Measurements from ENCODE around the gene SYT17.

Gene SYT17

GRCh38 chr16:19167710-19168370 is at the start of gene SYT17:
Gene SYT17 (plus strand): TSS chr16:19168240. CDS start chr16:19168647, 407 bp downstream.
- DNase-seq: peak; percentile 42

- DNase-seq: no peak
Observed at GRCh38 chr16:19118938-19119431, 49.1 kb upstream of the SYT17 start.

GRCh38 chr16:19119564-19119963 is 48.5 kb upstream of the SYT17 start:
- DNase-seq: no peak

- DNase-seq: no peak
Observed at GRCh38 chr16:19123535-19124178, 44.4 kb upstream of the SYT17 start.

- DNase-seq: no peak
Observed at GRCh38 chr16:19126300-19126699, 41.7 kb upstream of the SYT17 start.

GRCh38 chr16:19127205-19127604 is 40.8 kb upstream of the SYT17 start:
- no peak for DNase-seq

GRCh38 chr16:19127674-19128131 is 40.3 kb upstream of the SYT17 start:
- DNase-seq: no peak

- DNase-seq: no peak
Observed at GRCh38 chr16:19128454-19129200, 39.4 kb upstream of the SYT17 start.

GRCh38 chr16:19130385-19130784 is 37.7 kb upstream of the SYT17 start:
- no peak for DNase-seq

GRCh38 chr16:19130852-19131824 is 36.9 kb upstream of the SYT17 start:
- DNase-seq: no peak

- no peak for DNase-seq
Observed at GRCh38 chr16:19131825-19132218, 36.2 kb upstream of the SYT17 start.

- no peak for DNase-seq
Observed at GRCh38 chr16:19132255-19132654, 35.8 kb upstream of the SYT17 start.

- no peak for DNase-seq
Observed at GRCh38 chr16:19132898-19133297, 35.1 kb upstream of the SYT17 start.

- DNase-seq: no peak
Observed at GRCh38 chr16:19133600-19133999, 34.4 kb upstream of the SYT17 start.

- DNase-seq: no peak
Observed at GRCh38 chr16:19135201-19135842, 32.7 kb upstream of the SYT17 start.

GRCh38 chr16:19135896-19136438 is 32.1 kb upstream of the SYT17 start:
- no peak for DNase-seq

GRCh38 chr16:19136549-19137196 is 31.4 kb upstream of the SYT17 start:
- DNase-seq: no peak

- no peak for DNase-seq
Observed at GRCh38 chr16:19137201-19138128, 30.6 kb upstream of the SYT17 start.

- DNase-seq: no peak
Observed at GRCh38 chr16:19138601-19139000, 29.4 kb upstream of the SYT17 start.
